ENCODE measurements around the gene IKZF2.

IKZF2 gene

GRCh38 chr2:213151437-213152064 is at the start of gene IKZF2:
IKZF2 (minus strand) TSS chr2:213151612; CDS start chr2:213148629, 2,983 bp downstream.
- Histone ChIP-seq H3K4me3 (IDR thresholded peaks at IDR 0.05; ENCODE audit: insufficient read depth, low read depth, low read length) (peak within 1 kb of the TSS; percentile 90), H3K9ac (peak within 1 kb of the TSS; percentile 86), H2AFZ (ENCODE audit: low read depth) (peak within 1 kb of the TSS; percentile 70), H3K27me3 (ENCODE audit: insufficient read depth, low read depth) (no peaks in the 10 kb centered on the region), H3K4me2 (peak within 1 kb of the TSS; percentile 88), H3K79me2 (ENCODE audit: insufficient read depth, low read depth) (0 out of 2 replicates have a peak, but pooled peaks cover 9% of the 10 kb centered on the region), H3K4me1 (ENCODE audit: low read depth, poor library complexity, severe bottlenecking) (peaks cover 44% of the 10 kb centered on the region), H3K27ac (peak within 1 kb of the TSS; percentile 89), H3K36me3 (ENCODE audit: insufficient read depth) (no peaks in the 10 kb centered on the region), H4K20me1 (ENCODE audit: insufficient read depth) (no peaks in the 10 kb centered on the region)
- TF ChIP-seq CTCF (conservative IDR thresholded peaks at IDR 0.05; ENCODE audit: low read depth, low read length): no peak

- no peaks in the 10 kb centered on the region for H3K4me1 ChIP-seq (ENCODE audit: low read depth, poor library complexity, severe bottlenecking)
- no peak overlapping the region for H2AFZ ChIP-seq (ENCODE audit: low read depth)
- no peak overlapping the region for H3K9ac ChIP-seq
- H4K20me1 ChIP-seq (ENCODE audit: insufficient read depth): no peaks in the 10 kb centered on the region
- no peak overlapping the region for H3K4me2 ChIP-seq
- no peak for TF ChIP-seq CTCF (conservative IDR thresholded peaks at IDR 0.05; ENCODE audit: low read depth, low read length)
- H3K27ac ChIP-seq: no peak overlapping the region
- H3K79me2 ChIP-seq (ENCODE audit: insufficient read depth, low read depth): no peaks in the 10 kb centered on the region
- no peak overlapping the region for H3K4me3 ChIP-seq (IDR thresholded peaks at IDR 0.05; ENCODE audit: insufficient read depth, low read depth, low read length)
- no peaks in the 10 kb centered on the region for H3K36me3 ChIP-seq (ENCODE audit: insufficient read depth)
- no peaks in the 10 kb centered on the region for H3K27me3 ChIP-seq (ENCODE audit: insufficient read depth, low read depth)
These were observed 48.5 kb upstream of the IKZF2 start for GRCh38 chr2:213199871-213200270.

GRCh38 chr2:213189001-213189899 is 37.8 kb upstream of the IKZF2 start:
- no peaks in the 10 kb centered on the region for H3K79me2 ChIP-seq (ENCODE audit: insufficient read depth, low read depth)
- no peaks in the 10 kb centered on the region for H3K36me3 ChIP-seq (ENCODE audit: insufficient read depth)
- no peaks in the 10 kb centered on the region for H4K20me1 ChIP-seq (ENCODE audit: insufficient read depth)
- H3K9ac ChIP-seq: no peak overlapping the region
- no peaks in the 10 kb centered on the region for H3K27me3 ChIP-seq (ENCODE audit: insufficient read depth, low read depth)
- H3K4me1 ChIP-seq (ENCODE audit: low read depth, poor library complexity, severe bottlenecking): no peaks in the 10 kb centered on the region
- H3K4me2 ChIP-seq: no peak overlapping the region
- H3K4me3 ChIP-seq (IDR thresholded peaks at IDR 0.05; ENCODE audit: insufficient read depth, low read depth, low read length): no peak overlapping the region
- H3K27ac ChIP-seq: no peak overlapping the region
- no peak overlapping the region for H2AFZ ChIP-seq (ENCODE audit: low read depth)
- TF ChIP-seq CTCF (conservative IDR thresholded peaks at IDR 0.05; ENCODE audit: low read depth, low read length): no peak

- Histone ChIP-seq H2AFZ (ENCODE audit: low read depth) (no peak overlapping the region), H3K4me3 (IDR thresholded peaks at IDR 0.05; ENCODE audit: insufficient read depth, low read depth, low read length) (no peak overlapping the region), H3K79me2 (ENCODE audit: insufficient read depth, low read depth) (no peaks in the 10 kb centered on the region), H3K36me3 (ENCODE audit: insufficient read depth) (no peaks in the 10 kb centered on the region), H3K4me2 (no peak overlapping the region), H3K27me3 (ENCODE audit: insufficient read depth, low read depth) (no peaks in the 10 kb centered on the region), H4K20me1 (ENCODE audit: insufficient read depth) (no peaks in the 10 kb centered on the region), H3K4me1 (ENCODE audit: low read depth, poor library complexity, severe bottlenecking) (no peaks in the 10 kb centered on the region), H3K27ac (no peak overlapping the region), H3K9ac (no peak overlapping the region)
- no peak for TF ChIP-seq CTCF (conservative IDR thresholded peaks at IDR 0.05; ENCODE audit: low read depth, low read length)
These were observed 37.1 kb upstream of the IKZF2 start for GRCh38 chr2:213188533-213188867.
